GM19351 (cell line): ENCODE data around the gene TNFRSF18.

Experiments used
- ATAC-seq: cut with Tn5 transposase; IDR thresholded peaks from one replicate; pipeline ENCODE4 v1.9.1; 2021; ENCODE audit warnings: mild to moderate bottlenecking, moderate library complexity; ENCODE audit not compliant: unreplicated experiment

Gene TNFRSF18

GRCh38 chr1:1228596-1229321 is 22.4 kb upstream of the TNFRSF18 start:
- no peak for ATAC-seq

GRCh38 chr1:1228187-1228586 is 21.8 kb upstream of the TNFRSF18 start:
- ATAC-seq: no peak

- no peak for ATAC-seq
Observed at GRCh38 chr1:1227386-1227785, 21.0 kb upstream of the TNFRSF18 start.

GRCh38 chr1:1226566-1227362 is 20.4 kb upstream of the TNFRSF18 start:
- ATAC-seq: no peak

- no peak for ATAC-seq
Observed at GRCh38 chr1:1225913-1226312, 19.5 kb upstream of the TNFRSF18 start.

- no peak for ATAC-seq
Observed at GRCh38 chr1:1225238-1225845, 18.9 kb upstream of the TNFRSF18 start.

- no peak for ATAC-seq
Observed at GRCh38 chr1:1223891-1224290, 17.5 kb upstream of the TNFRSF18 start.

GRCh38 chr1:1223321-1223720 is 16.9 kb upstream of the TNFRSF18 start:
- no peak for ATAC-seq

GRCh38 chr1:1222575-1223225 is 16.3 kb upstream of the TNFRSF18 start:
- ATAC-seq: no peak

GRCh38 chr1:1221887-1222574 is 15.6 kb upstream of the TNFRSF18 start:
- no peak for ATAC-seq

- no peak for ATAC-seq
Observed at GRCh38 chr1:1220197-1220596, 13.8 kb upstream of the TNFRSF18 start.

- ATAC-seq: no peak
Observed at GRCh38 chr1:1219341-1219740, 12.9 kb upstream of the TNFRSF18 start.

- ATAC-seq: no peak
Observed at GRCh38 chr1:1218524-1219200, 12.3 kb upstream of the TNFRSF18 start.

- ATAC-seq: no peak
Observed at GRCh38 chr1:1217621-1218523, 11.5 kb upstream of the TNFRSF18 start.

- no peak for ATAC-seq
Observed at GRCh38 chr1:1216770-1217620, 10.6 kb upstream of the TNFRSF18 start.

GRCh38 chr1:1215881-1216605 is 9.7 kb upstream of the TNFRSF18 start:
- ATAC-seq: no peak

GRCh38 chr1:1215080-1215676 is 8.8 kb upstream of the TNFRSF18 start:
- no peak for ATAC-seq
